Keratinocyte (primary cell): ENCODE results near the gene UBE2L6. TPM values are rescaled to one million over a fixed set of nuclear protein-coding genes. Genes with fewer than 3 reads are reported as not detected.

Experiments used
- DNase-seq: peaks from one replicate; pipeline ENCODE4 v3.0.0-alpha.2; 2011; ENCODE audit warnings: low read depth, missing footprints, low spot score
- FAIRE-seq: peaks from 2 replicates; lab custom pipeline; 2011; peaks lifted over from hg19 to GRCh38; lab: Jason Lieb, UNC
- H2AFZ ChIP-seq: 2 replicates; pipeline ENCODE4 v1.6.0; 2012; ENCODE audit warnings: low read length, control low read depth, inconsistent platforms; ENCODE audit not compliant: control insufficient read depth
- H3K27ac ChIP-seq: 2 replicates; pipeline ENCODE4 v1.5.1; 2011; ENCODE audit warnings: low read length; ENCODE audit not compliant: control insufficient read depth, insufficient read depth
- H3K27me3 ChIP-seq: 3 replicates; pipeline ENCODE4 v1.6.0; 2011; ENCODE audit warnings: low read length; ENCODE audit not compliant: control insufficient read depth, insufficient read depth; ENCODE audit errors: extremely low read depth
- H3K36me3 ChIP-seq, 2 experiments: 2 replicates in 1 of 2; 3 replicates in 1 of 2; pipeline ENCODE4 v1.5.1; 2011; ENCODE audit warnings: low read length in 2 of 2, mild to moderate bottlenecking in 1 of 2; ENCODE audit not compliant: control insufficient read depth in 2 of 2, insufficient read depth in 2 of 2; ENCODE audit errors: extremely low read depth in 1 of 2
- H3K4me1 ChIP-seq: 3 replicates; pipeline ENCODE4 v1.5.1; 2011; ENCODE audit warnings: low read length; ENCODE audit not compliant: control insufficient read depth, insufficient read depth; ENCODE audit errors: extremely low read depth
- H3K4me2 ChIP-seq: 3 replicates; pipeline ENCODE4 v1.6.0; 2011; ENCODE audit warnings: low read depth, low read length; ENCODE audit not compliant: control insufficient read depth, insufficient read depth; ENCODE audit errors: extremely low read depth
- H3K4me3 ChIP-seq, 3 experiments: fragments of 200-600 bp in 1 of 3; sonication (generic) in 1 of 3; 2 replicates in 2 of 3; 3 replicates in 1 of 3; pipeline ENCODE4 v1.5.1; 2011 to 2016; ENCODE audit warnings: low read length in 3 of 3, mild to moderate bottlenecking in 3 of 3, control low read depth in 2 of 3, inconsistent platforms in 1 of 3, low read depth in 1 of 3, mixed read lengths in 1 of 3, mixed run types in 1 of 3, moderate library complexity in 1 of 3; ENCODE audit not compliant: control insufficient read depth in 2 of 3, insufficient read depth in 2 of 3; ENCODE audit errors: extremely low read depth in 1 of 3
- H3K79me2 ChIP-seq: 2 replicates; pipeline ENCODE4 v1.6.0; 2012; ENCODE audit warnings: low read length; ENCODE audit not compliant: control insufficient read depth, insufficient read depth
- H3K9ac ChIP-seq: 3 replicates; pipeline ENCODE4 v1.6.0; 2011; ENCODE audit warnings: low read length; ENCODE audit not compliant: control insufficient read depth, insufficient read depth; ENCODE audit errors: extremely low read depth
- H3K9me1 ChIP-seq: 3 replicates; pipeline ENCODE4 v1.6.0; 2011; ENCODE audit warnings: low read length; ENCODE audit not compliant: control insufficient read depth, insufficient read depth; ENCODE audit errors: extremely low read depth
- H3K9me3 ChIP-seq: 2 replicates; pipeline ENCODE4 v1.5.1; 2012; ENCODE audit warnings: low read depth, low read length; ENCODE audit not compliant: control insufficient read depth
- H4K20me1 ChIP-seq: 3 replicates; pipeline ENCODE4 v1.6.0; 2011; ENCODE audit warnings: low read length; ENCODE audit not compliant: control insufficient read depth, insufficient read depth; ENCODE audit errors: extremely low read depth
- CTCF ChIP-seq, 3 experiments: IDR thresholded peaks in 1 of 3; conservative IDR thresholded peaks in 1 of 3; optimal IDR thresholded peaks in 1 of 3; 2 replicates in 2 of 3; 3 replicates in 1 of 3; pipeline versions ENCODE3 to v1.5.1; 2011; ENCODE audit warnings: low read length in 3 of 3, mild to moderate bottlenecking in 3 of 3, moderate library complexity in 2 of 3, control low read depth in 1 of 3, inconsistent platforms in 1 of 3; ENCODE audit not compliant: insufficient read depth in 2 of 3; ENCODE audit errors: extremely low read depth in 1 of 3
- EZH2 ChIP-seq: IDR thresholded peaks from one replicate; pipeline ENCODE4 v1.6.1; 2012; ENCODE audit warnings: inconsistent platforms, mild to moderate bottlenecking, low read length, moderate library complexity
- dilution Hi-C: fragments of 300-500 bp; cut with MboI; formaldehyde crosslinking; loops from one replicate; pipeline ENCODE4 v1.7.0; 2020; ENCODE audit warnings: low sequenced_read_pairs; ENCODE audit not compliant: extremely low pct_ligation_motif_present
- polyA plus RNA-seq, 5 experiments: library from polyadenylated mRNA; depleted of rRNA in 3 of 5; stranded (reverse) in 3 of 5; stranded (forward) in 1 of 5; unstranded in 1 of 5; fragments of >200 nt; gene quantifications; 1 replicate in 1 of 5; 2 replicates in 3 of 5; 3 replicates in 1 of 5; pipeline versions ENCODE4 v1.2.1 to v1.2.3, GENCODE V29; 2011 to 2012; ENCODE audit warnings: missing spikeins in 2 of 5, low read depth in 1 of 5, low replicate concordance in 1 of 5
- small RNA-seq, 3 experiments: library from RNA; depleted of rRNA; stranded (forward); fragments of <200 nt; gene quantifications; one replicate each; pipeline ENCODE3, GENCODE V24; 2012; ENCODE audit warnings: low read depth in 3 of 3, low replicate concordance in 1 of 3; ENCODE audit not compliant: insufficient read length in 3 of 3

Gene UBE2L6
- polyA plus RNA-seq, 1 donor (not counting 4 experiments of a cell fraction or from before 2014, with no cell fraction given) = 56.6 TPM

- H3K9me1 ChIP-seq = no peaks in the 10 kb centered on the region
- dilution Hi-C loops = no loop called here
- H3K79me2 ChIP-seq = no peaks in the 10 kb centered on the region
- no peaks in the 10 kb centered on the region for H3K36me3 ChIP-seq
- H3K27ac ChIP-seq = no peak overlapping the region
- H2AFZ ChIP-seq = no peak overlapping the region
- no peak overlapping the region for H3K9ac ChIP-seq
- H3K4me2 ChIP-seq = no peak overlapping the region
- H3K27me3 ChIP-seq = no peaks in the 10 kb centered on the region
- H4K20me1 ChIP-seq = no peaks in the 10 kb centered on the region
- TF ChIP-seq EZH2 (no peak), CTCF (optimal IDR thresholded peaks at IDR 0.05 in 1 of 3, IDR thresholded peaks at IDR 0.05 in 1 of 3, conservative IDR thresholded peaks at IDR 0.05 in 1 of 3; ENCODE audit: extremely low read depth in 1 of 3, insufficient read depth in 2 of 3, low read length in 3 of 3) (no peak)
- DNase-seq = no peak
- FAIRE-seq = no peak
- H3K9me3 ChIP-seq = no peaks in the 10 kb centered on the region
- H3K4me1 ChIP-seq = peaks cover 9% of the 10 kb centered on the region
- no peak overlapping the region for H3K4me3 ChIP-seq
Measured at GRCh38 chr11:57502376-57502775, 65.1 kb downstream of the UBE2L6 start.

- Histone ChIP-seq H4K20me1 (no peaks in the 10 kb centered on the region), H3K4me2 (no peak overlapping the region), H3K9me1 (no peaks in the 10 kb centered on the region), H2AFZ (no peak overlapping the region), H3K36me3 (no peaks in the 10 kb centered on the region), H3K4me3 (no peak overlapping the region), H3K79me2 (no peaks in the 10 kb centered on the region), H3K9ac (no peak overlapping the region), H3K27me3 (no peaks in the 10 kb centered on the region), H3K9me3 (no peaks in the 10 kb centered on the region), H3K27ac (no peak overlapping the region), H3K4me1 (peaks cover 9% of the 10 kb centered on the region)
- no peak for FAIRE-seq
- no peak for DNase-seq
- dilution Hi-C loops = no loop called here
- TF ChIP-seq CTCF (optimal IDR thresholded peaks at IDR 0.05 in 1 of 3, IDR thresholded peaks at IDR 0.05 in 1 of 3, conservative IDR thresholded peaks at IDR 0.05 in 1 of 3; ENCODE audit: extremely low read depth in 1 of 3, insufficient read depth in 2 of 3, low read length in 3 of 3) (no peak), EZH2 (no peak)
Measured at GRCh38 chr11:57501953-57502352, 65.5 kb downstream of the UBE2L6 start.

Small RNA genes lying within 50 kb of the gene (small RNA-seq; reads per million reads assigned to genes)
- gene RN7SL605P = 0 reads per million in 3 experiments

Other genes with a start within 250 kb of the UBE2L6 start
- gene TNKS1BP1, start 242.7 kb downstream of the UBE2L6 start, polyA plus RNA-seq = 88.3 to 107 TPM (median 94.3 TPM) in 3 replicates
- 64.3 to 139 TPM (median 115 TPM) in 3 replicates for gene SSRP1, start 231.8 kb downstream of the UBE2L6 start, polyA plus RNA-seq
- not detected in 3 replicates for gene P2RX3, start 229.3 kb downstream of the UBE2L6 start, polyA plus RNA-seq
- not detected in 3 replicates for gene PRG3, start 186.5 kb downstream of the UBE2L6 start, polyA plus RNA-seq
- 0.09 TPM in 1 of 3 replicates, not detected in the others for gene PRG2, start 177.0 kb downstream of the UBE2L6 start, polyA plus RNA-seq
- gene SLC43A3, start 140.6 kb downstream of the UBE2L6 start, polyA plus RNA-seq = 14.1 to 83.9 TPM (median 48.1 TPM) in 3 replicates
- gene RTN4RL2, start 107.1 kb downstream of the UBE2L6 start, polyA plus RNA-seq = 0.03 to 0.12 TPM in 2 of 3 replicates, not detected in the other
- gene SLC43A1, start 52.0 kb downstream of the UBE2L6 start, polyA plus RNA-seq = 0.45 to 0.91 TPM (median 0.75 TPM) in 3 replicates
- 65.7 to 92.2 TPM (median 70.9 TPM) in 3 replicates for gene TIMM10, start 36.9 kb downstream of the UBE2L6 start, polyA plus RNA-seq
- not detected in 3 replicates for gene SMTNL1, start 30.1 kb downstream of the UBE2L6 start, polyA plus RNA-seq
- 12.8 to 21.9 TPM (median 14.4 TPM) in 3 replicates for gene SERPING1, start 30.0 kb upstream of the UBE2L6 start, polyA plus RNA-seq
- 0.05 to 0.14 TPM in 2 of 3 replicates, not detected in the other for gene YPEL4, start 82.2 kb upstream of the UBE2L6 start, polyA plus RNA-seq
- gene CLP1, start 90.1 kb upstream of the UBE2L6 start, polyA plus RNA-seq = 24.6 to 41.7 TPM (median 25.0 TPM) in 3 replicates
- 78.8 to 94.6 TPM (median 79.3 TPM) in 3 replicates for gene ZDHHC5, start 100.4 kb upstream of the UBE2L6 start, polyA plus RNA-seq
- 16.3 to 21.8 TPM (median 19.3 TPM) in 3 replicates for gene MED19, start 144.5 kb upstream of the UBE2L6 start, polyA plus RNA-seq
- 92.8 to 101 TPM (median 93.6 TPM) in 3 replicates for gene TMX2, start 144.9 kb upstream of the UBE2L6 start, polyA plus RNA-seq
- 59.1 to 88.2 TPM (median 76.0 TPM) in 3 replicates for gene SELENOH, start 173.8 kb upstream of the UBE2L6 start, polyA plus RNA-seq
- gene BTBD18, start 184.1 kb upstream of the UBE2L6 start, polyA plus RNA-seq = not detected in 3 replicates
- 125 to 187 TPM (median 144 TPM) in 3 replicates for gene CTNND1, start 194.1 kb upstream of the UBE2L6 start, polyA plus RNA-seq